ENCODE results near the gene ADGRG6. TPM values are rescaled to one million over a fixed set of nuclear protein-coding genes. Genes with fewer than 3 reads are reported as not detected.

The ADGRG6 gene
- total RNA-seq, 1 donor from 2014 or later: 2.5 TPM

DNA sequence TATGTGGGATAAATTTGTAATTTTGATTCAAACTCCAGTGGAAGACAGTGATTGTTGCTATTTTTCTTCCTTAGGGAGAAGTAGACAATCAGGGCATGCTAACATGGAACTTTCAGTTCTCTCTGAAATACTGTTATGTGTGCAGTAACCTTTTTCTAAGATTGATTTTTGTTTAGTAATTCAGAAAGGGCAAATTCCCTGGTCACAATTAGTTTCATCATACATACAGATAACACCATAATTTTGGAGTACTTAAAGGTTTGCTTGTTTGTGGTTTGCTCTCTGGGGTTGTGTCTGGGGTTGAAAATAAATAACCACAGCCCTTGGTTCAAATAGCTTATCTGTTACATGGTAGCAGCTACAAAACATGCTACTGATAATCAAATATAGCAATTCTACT is 34.4 kb downstream of the ADGRG6 start:
- DNase-seq (ENCODE audit: low spot score): no peak
- no peak overlapping the region for H3K4me3 Mint-ChIP-seq (ENCODE audit: unreplicated experiment)
- H3K36me3 Mint-ChIP-seq (ENCODE audit: low read depth): no peaks in the 10 kb centered on the region
- no peak overlapping the region for H3K27ac Mint-ChIP-seq (ENCODE audit: unreplicated experiment)
- peaks cover 3% of the 10 kb centered on the region for H3K4me1 Mint-ChIP-seq (ENCODE audit: low read depth)
- no peaks in the 10 kb centered on the region for H3K27me3 Mint-ChIP-seq (ENCODE audit: low read depth)
- TF ChIP-seq CTCF (IDR thresholded peaks at IDR 0.05): no peak
- no peaks in the 10 kb centered on the region for H3K9me3 Mint-ChIP-seq (ENCODE audit: low read depth)

GRCh38 chr6:142336787-142337186 is 35.0 kb downstream of the ADGRG6 start:
- Mint-ChIP-seq H3K4me1 (ENCODE audit: low read depth) (no peaks in the 10 kb centered on the region), H3K4me3 (ENCODE audit: unreplicated experiment) (no peak overlapping the region), H3K36me3 (ENCODE audit: low read depth) (no peaks in the 10 kb centered on the region), H3K27me3 (ENCODE audit: low read depth) (no peaks in the 10 kb centered on the region), H3K9me3 (ENCODE audit: low read depth) (no peaks in the 10 kb centered on the region), H3K27ac (ENCODE audit: unreplicated experiment) (no peak overlapping the region)
- TF ChIP-seq CTCF (IDR thresholded peaks at IDR 0.05): no peak
- no peak for DNase-seq (ENCODE audit: low spot score)

- H3K27me3 Mint-ChIP-seq (ENCODE audit: low read depth): no peaks in the 10 kb centered on the region
- no peak overlapping the region for H3K27ac Mint-ChIP-seq (ENCODE audit: unreplicated experiment)
- H3K4me1 Mint-ChIP-seq (ENCODE audit: low read depth): no peaks in the 10 kb centered on the region
- H3K36me3 Mint-ChIP-seq (ENCODE audit: low read depth): no peaks in the 10 kb centered on the region
- DNase-seq (ENCODE audit: low spot score): no peak
- H3K9me3 Mint-ChIP-seq (ENCODE audit: low read depth): no peaks in the 10 kb centered on the region
- no peak for TF ChIP-seq CTCF (IDR thresholded peaks at IDR 0.05)
- no peak overlapping the region for H3K4me3 Mint-ChIP-seq (ENCODE audit: unreplicated experiment)
These were observed 37.3 kb downstream of the ADGRG6 start for GRCh38 chr6:142339113-142339512.

DNA sequence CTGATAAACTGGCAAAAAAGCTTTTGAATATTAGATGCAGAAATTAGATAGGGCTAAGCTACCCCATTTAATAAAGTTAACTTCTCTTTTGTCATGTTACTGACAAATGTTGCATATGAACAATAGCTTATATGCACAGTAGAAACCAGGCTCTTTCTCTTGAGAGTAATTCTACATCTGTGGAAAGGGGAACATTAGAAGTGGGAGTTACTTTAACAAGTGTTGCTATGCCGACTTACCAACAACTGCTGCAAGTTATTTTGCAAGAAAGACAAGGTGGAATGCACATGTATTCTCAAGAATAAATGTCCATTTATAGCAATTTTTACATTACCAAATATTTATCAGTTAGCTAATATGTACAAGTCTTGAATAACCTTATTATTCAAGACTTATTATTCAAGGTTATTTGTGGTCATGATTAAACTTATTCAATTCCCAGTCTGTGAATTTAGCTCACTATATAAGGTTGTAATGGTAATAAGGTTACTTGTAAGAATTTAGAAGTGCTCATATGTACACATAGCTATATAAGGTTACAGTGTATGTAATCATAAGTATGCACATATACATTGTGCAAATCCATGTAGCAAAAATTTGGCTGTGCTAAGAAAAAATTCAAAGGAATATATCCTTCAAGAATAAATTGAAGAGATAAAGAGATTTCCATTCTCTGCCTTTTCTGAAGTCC is 38.3 kb downstream of the ADGRG6 start:
- Mint-ChIP-seq H3K27ac (ENCODE audit: unreplicated experiment) (no peak overlapping the region), H3K27me3 (ENCODE audit: low read depth) (no peaks in the 10 kb centered on the region), H3K36me3 (ENCODE audit: low read depth) (no peaks in the 10 kb centered on the region), H3K9me3 (ENCODE audit: low read depth) (no peaks in the 10 kb centered on the region), H3K4me1 (ENCODE audit: low read depth) (no peaks in the 10 kb centered on the region), H3K4me3 (ENCODE audit: unreplicated experiment) (no peak overlapping the region)
- no peak for TF ChIP-seq CTCF (IDR thresholded peaks at IDR 0.05)
- DNase-seq (ENCODE audit: low spot score): no peak

- TF ChIP-seq CTCF (IDR thresholded peaks at IDR 0.05): no peak
- H3K4me1 Mint-ChIP-seq (ENCODE audit: low read depth): no peaks in the 10 kb centered on the region
- H3K9me3 Mint-ChIP-seq (ENCODE audit: low read depth): peaks cover 3% of the 10 kb centered on the region
- H3K4me3 Mint-ChIP-seq (ENCODE audit: unreplicated experiment): no peak overlapping the region
- H3K36me3 Mint-ChIP-seq (ENCODE audit: low read depth): no peaks in the 10 kb centered on the region
- H3K27me3 Mint-ChIP-seq (ENCODE audit: low read depth): no peaks in the 10 kb centered on the region
- no peak for DNase-seq (ENCODE audit: low spot score)
- no peak overlapping the region for H3K27ac Mint-ChIP-seq (ENCODE audit: unreplicated experiment)
These were observed 40.1 kb downstream of the ADGRG6 start for GRCh38 chr6:142341855-142342330.
